Measurements from ENCODE around the gene GRK5.

GRK5 gene

GRCh38 chr10:119445935-119446317, 238.6 kb downstream of the GRK5 start:
- Histone ChIP-seq H3K4ac (ENCODE audit: low read depth in 1 of 2, low read length in 2 of 2) (no peak overlapping the region), H3K23ac (ENCODE audit: low read length in 2 of 2) (no peak overlapping the region), H3K9ac (ENCODE audit: low read length) (no peak overlapping the region), H2BK15ac (ENCODE audit: low read depth, poor library complexity, severe bottlenecking) (no peak overlapping the region), H3K18ac (ENCODE audit: low read depth in 1 of 2, low read length in 2 of 2) (peak overlapping the region in 1 of 2 experiments; percentile 44), H2AK5ac (ENCODE audit: low read length, severe bottlenecking) (no peak overlapping the region), H3K4me3 (ENCODE audit: insufficient read depth in 1 of 2, low read depth in 1 of 2, low read length in 2 of 2) (no peak overlapping the region), H2BK5ac (ENCODE audit: low read depth, low read length, poor library complexity, severe bottlenecking) (no peak overlapping the region), H2AFZ (ENCODE audit: low read depth, low read length) (no peak overlapping the region), H4K8ac (ENCODE audit: low read length) (no peak overlapping the region), H2BK120ac (ENCODE audit: low read depth, low read length) (no peak overlapping the region), H3K4me1 (ENCODE audit: control insufficient read depth, insufficient read depth, low read depth, low read length) (peaks cover 42% of the 10 kb centered on the region), H2BK12ac (ENCODE audit: low read length in 2 of 2) (no peak overlapping the region), H3K27ac (ENCODE audit: low read length, poor library complexity, severe bottlenecking) (no peak overlapping the region), H3K27me3 (ENCODE audit: control insufficient read depth in 1 of 2, insufficient read depth in 1 of 2, low read length in 2 of 2) (no peaks in the 10 kb centered on the region), H3K9me3 (ENCODE audit: control insufficient read depth, low read length) (no peaks in the 10 kb centered on the region), H3K14ac (ENCODE audit: low read length in 2 of 2) (no peak overlapping the region), H3K4me2 (ENCODE audit: low read length, poor library complexity, severe bottlenecking) (no peak overlapping the region), H3K79me1 (replicated peaks; ENCODE audit: low read length, poor library complexity, severe bottlenecking) (no peaks in the 10 kb centered on the region), H3K36me3 (ENCODE audit: control insufficient read depth in 1 of 2, insufficient read depth in 2 of 2, low read depth in 1 of 2, low read length in 2 of 2) (peaks cover 10 to 29% of the 10 kb centered on the region in 2 experiments), H4K91ac (ENCODE audit: low read length) (no peak overlapping the region)
- DNase-seq = no peak
- 93% methylated on average over 5 of the region's 5 CpGs for WGBS

DNA sequence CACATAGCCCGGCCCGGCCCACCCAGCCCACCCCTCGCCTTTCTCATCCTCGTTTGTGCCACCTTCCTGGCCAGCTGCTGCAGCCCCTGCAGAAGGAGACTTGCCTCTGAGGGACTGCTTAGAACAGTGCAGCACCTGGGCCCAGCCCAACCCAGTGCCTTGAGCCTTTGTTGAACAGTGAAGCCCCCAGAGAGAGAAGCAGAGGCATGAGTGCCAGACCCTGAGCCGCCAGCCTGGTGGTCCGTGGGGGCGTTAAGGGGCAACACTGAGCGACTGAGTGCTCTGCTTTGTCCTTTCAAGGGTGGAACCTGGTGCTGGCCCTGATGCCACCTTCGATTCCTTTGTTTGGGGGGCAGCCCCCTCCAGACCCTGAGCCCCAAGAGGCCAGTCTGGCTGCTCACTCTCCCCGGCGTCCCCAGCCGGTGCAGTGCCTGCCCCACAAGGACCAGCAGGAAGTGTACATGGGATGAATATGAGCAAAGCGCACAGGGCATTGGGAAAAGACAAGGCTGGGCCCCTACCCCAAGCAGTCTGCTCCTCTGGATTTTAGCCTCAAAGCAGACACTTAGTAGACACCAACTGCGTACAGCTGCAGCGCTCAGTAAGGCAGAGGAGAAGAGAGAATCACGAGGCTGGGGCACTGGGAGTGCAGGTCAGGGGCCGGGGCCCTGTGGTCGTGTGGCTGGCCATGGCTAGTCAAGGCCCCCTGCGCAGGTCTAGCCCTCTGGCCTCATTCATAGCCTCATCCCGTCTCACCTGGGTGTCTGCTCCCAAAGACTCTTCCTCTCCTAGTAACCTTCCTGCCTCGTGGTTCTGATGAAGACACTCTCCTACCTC, 239.3 kb downstream of the GRK5 start:
- Histone ChIP-seq H3K4me1 (ENCODE audit: control insufficient read depth, insufficient read depth, low read depth, low read length) (peaks cover 43% of the 10 kb centered on the region), H3K23ac (ENCODE audit: low read length in 2 of 2) (no peak overlapping the region), H2AFZ (ENCODE audit: low read depth, low read length) (no peak overlapping the region), H3K18ac (ENCODE audit: low read depth in 1 of 2, low read length in 2 of 2) (no peak overlapping the region), H2AK5ac (ENCODE audit: low read length, severe bottlenecking) (no peak overlapping the region), H3K27me3 (ENCODE audit: control insufficient read depth in 1 of 2, insufficient read depth in 1 of 2, low read length in 2 of 2) (no peaks in the 10 kb centered on the region), H3K27ac (ENCODE audit: low read length, poor library complexity, severe bottlenecking) (no peak overlapping the region), H3K36me3 (ENCODE audit: control insufficient read depth in 1 of 2, insufficient read depth in 2 of 2, low read depth in 1 of 2, low read length in 2 of 2) (peaks cover 12 to 30% of the 10 kb centered on the region in 2 experiments), H2BK5ac (ENCODE audit: low read depth, low read length, poor library complexity, severe bottlenecking) (no peak overlapping the region), H3K9ac (ENCODE audit: low read length) (no peak overlapping the region), H2BK120ac (ENCODE audit: low read depth, low read length) (no peak overlapping the region), H4K8ac (ENCODE audit: low read length) (no peak overlapping the region), H3K4me3 (ENCODE audit: insufficient read depth in 1 of 2, low read depth in 1 of 2, low read length in 2 of 2) (no peak overlapping the region), H3K14ac (ENCODE audit: low read length in 2 of 2) (no peak overlapping the region), H2BK12ac (ENCODE audit: low read length in 2 of 2) (no peak overlapping the region), H3K4ac (ENCODE audit: low read depth in 1 of 2, low read length in 2 of 2) (no peak overlapping the region), H3K4me2 (ENCODE audit: low read length, poor library complexity, severe bottlenecking) (no peak overlapping the region), H3K9me3 (ENCODE audit: control insufficient read depth, low read length) (no peaks in the 10 kb centered on the region), H3K79me1 (replicated peaks; ENCODE audit: low read length, poor library complexity, severe bottlenecking) (no peaks in the 10 kb centered on the region), H2BK15ac (ENCODE audit: low read depth, poor library complexity, severe bottlenecking) (no peak overlapping the region), H4K91ac (ENCODE audit: low read length) (peak overlapping the region; percentile 25)
- WGBS = 92% methylated on average over 21 of the region's 21 CpGs
- no peak for DNase-seq

- H2BK12ac ChIP-seq (ENCODE audit: low read length in 2 of 2) = no peak overlapping the region
- no peak overlapping the region for H3K14ac ChIP-seq (ENCODE audit: low read length in 2 of 2)
- no peak overlapping the region for H4K8ac ChIP-seq (ENCODE audit: low read length)
- WGBS = 89% methylated on average over 7 of the region's 7 CpGs
- no peak overlapping the region for H3K4me2 ChIP-seq (ENCODE audit: low read length, poor library complexity, severe bottlenecking)
- H4K91ac ChIP-seq (ENCODE audit: low read length) = no peak overlapping the region
- no peak overlapping the region for H2AK5ac ChIP-seq (ENCODE audit: low read length, severe bottlenecking)
- no peak overlapping the region for H3K27ac ChIP-seq (ENCODE audit: low read length, poor library complexity, severe bottlenecking)
- no peak overlapping the region for H3K18ac ChIP-seq (ENCODE audit: low read depth in 1 of 2, low read length in 2 of 2)
- no peak overlapping the region for H3K9ac ChIP-seq (ENCODE audit: low read length)
- DNase-seq = no peak
- no peak overlapping the region for H2BK15ac ChIP-seq (ENCODE audit: low read depth, poor library complexity, severe bottlenecking)
- no peaks in the 10 kb centered on the region for H3K27me3 ChIP-seq (ENCODE audit: control insufficient read depth in 1 of 2, insufficient read depth in 1 of 2, low read length in 2 of 2)
- H3K9me3 ChIP-seq (ENCODE audit: control insufficient read depth, low read length) = no peaks in the 10 kb centered on the region
- no peak overlapping the region for H3K23ac ChIP-seq (ENCODE audit: low read length in 2 of 2)
- H3K4me1 ChIP-seq (ENCODE audit: control insufficient read depth, insufficient read depth, low read depth, low read length) = peaks cover 35% of the 10 kb centered on the region
- no peaks in the 10 kb centered on the region for H3K79me1 ChIP-seq (replicated peaks; ENCODE audit: low read length, poor library complexity, severe bottlenecking)
- no peak overlapping the region for H3K4me3 ChIP-seq (ENCODE audit: insufficient read depth in 1 of 2, low read depth in 1 of 2, low read length in 2 of 2)
- no peak overlapping the region for H2BK120ac ChIP-seq (ENCODE audit: low read depth, low read length)
- H3K36me3 ChIP-seq (ENCODE audit: control insufficient read depth in 1 of 2, insufficient read depth in 2 of 2, low read depth in 1 of 2, low read length in 2 of 2) = peaks cover 13 to 35% of the 10 kb centered on the region in 2 experiments
- no peak overlapping the region for H2AFZ ChIP-seq (ENCODE audit: low read depth, low read length)
- H3K4ac ChIP-seq (ENCODE audit: low read depth in 1 of 2, low read length in 2 of 2) = no peak overlapping the region
- H2BK5ac ChIP-seq (ENCODE audit: low read depth, low read length, poor library complexity, severe bottlenecking) = no peak overlapping the region
Observed at GRCh38 chr10:119447421-119447820, 240.1 kb downstream of the GRK5 start.

DNA sequence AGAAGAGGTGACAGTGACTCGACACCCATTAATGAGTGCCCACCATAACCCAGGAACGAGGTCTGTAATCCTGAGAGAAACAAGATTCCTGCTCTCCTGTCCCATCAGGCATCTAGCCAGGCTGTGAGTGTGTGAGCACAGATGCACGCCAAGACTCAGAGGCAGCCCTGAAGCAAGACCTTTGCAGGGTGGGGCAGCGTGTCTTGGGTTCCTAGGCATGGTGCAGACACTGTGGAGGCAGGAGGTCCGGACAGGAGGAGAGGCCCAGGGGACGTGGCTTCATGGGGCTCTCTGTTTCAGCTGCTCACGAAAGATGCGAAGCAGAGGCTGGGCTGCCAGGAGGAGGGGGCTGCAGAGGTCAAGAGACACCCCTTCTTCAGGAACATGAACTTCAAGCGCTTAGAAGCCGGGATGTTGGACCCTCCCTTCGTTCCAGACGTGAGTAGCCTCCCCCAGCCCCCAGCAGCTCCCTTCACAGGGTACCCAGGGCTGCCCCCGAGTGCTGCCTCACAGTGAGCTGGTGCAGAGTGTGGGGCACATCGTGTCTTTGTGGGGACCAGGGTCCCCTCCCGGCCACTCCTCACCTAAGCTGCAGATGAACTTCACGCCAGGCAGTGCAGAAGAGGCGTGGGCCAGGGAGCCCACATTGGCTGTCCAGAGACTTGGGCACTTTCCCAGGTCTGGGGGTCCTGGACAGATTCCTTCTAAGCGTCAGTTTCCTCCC, 240.6 kb downstream of the GRK5 start:
- Histone ChIP-seq H4K8ac (ENCODE audit: low read length) (no peak overlapping the region), H3K36me3 (ENCODE audit: control insufficient read depth in 1 of 2, insufficient read depth in 2 of 2, low read depth in 1 of 2, low read length in 2 of 2) (peaks cover 17 to 41% of the 10 kb centered on the region in 2 experiments), H3K27ac (ENCODE audit: low read length, poor library complexity, severe bottlenecking) (no peak overlapping the region), H3K9ac (ENCODE audit: low read length) (no peak overlapping the region), H3K18ac (ENCODE audit: low read depth in 1 of 2, low read length in 2 of 2) (no peak overlapping the region), H3K79me1 (replicated peaks; ENCODE audit: low read length, poor library complexity, severe bottlenecking) (no peaks in the 10 kb centered on the region), H2BK12ac (ENCODE audit: low read length in 2 of 2) (no peak overlapping the region), H3K14ac (ENCODE audit: low read length in 2 of 2) (peak overlapping the region in 1 of 2 experiments; percentile 38), H2AFZ (ENCODE audit: low read depth, low read length) (no peak overlapping the region), H3K23ac (ENCODE audit: low read length in 2 of 2) (no peak overlapping the region), H2BK120ac (ENCODE audit: low read depth, low read length) (no peak overlapping the region), H3K4ac (ENCODE audit: low read depth in 1 of 2, low read length in 2 of 2) (no peak overlapping the region), H4K91ac (ENCODE audit: low read length) (no peak overlapping the region), H3K4me1 (ENCODE audit: control insufficient read depth, insufficient read depth, low read depth, low read length) (peaks cover 33% of the 10 kb centered on the region), H3K27me3 (ENCODE audit: control insufficient read depth in 1 of 2, insufficient read depth in 1 of 2, low read length in 2 of 2) (no peaks in the 10 kb centered on the region), H2BK5ac (ENCODE audit: low read depth, low read length, poor library complexity, severe bottlenecking) (no peak overlapping the region), H2BK15ac (ENCODE audit: low read depth, poor library complexity, severe bottlenecking) (no peak overlapping the region), H3K4me3 (ENCODE audit: insufficient read depth in 1 of 2, low read depth in 1 of 2, low read length in 2 of 2) (no peak overlapping the region), H3K9me3 (ENCODE audit: control insufficient read depth, low read length) (no peaks in the 10 kb centered on the region), H2AK5ac (ENCODE audit: low read length, severe bottlenecking) (no peak overlapping the region), H3K4me2 (ENCODE audit: low read length, poor library complexity, severe bottlenecking) (no peak overlapping the region)
- 91% methylated on average over 17 of the region's 18 CpGs for WGBS
- no peak for DNase-seq

All from mesenchymal stem cell (in vitro differentiated cells and primary cell).